Left ventricle myocardium inferior (tissue), 1 donor: ENCODE data around the gene LRRC8D. TPM values are rescaled to one million over a fixed set of nuclear protein-coding genes. Genes with fewer than 3 reads are reported as not detected.

Source experiments
- DNase-seq: peaks from one replicate; pipeline ENCODE4 v3.0.0-alpha.2; 2020
- H3K27ac ChIP-seq: fragments of 200-600 bp; replicated peaks from 2 replicates; pipeline ENCODE4 v1.8.0; 2021
- H3K27me3 ChIP-seq: fragments of 200-600 bp; 2 replicates; pipeline ENCODE4 v1.8.0; 2021; ENCODE audit warnings: low read depth
- H3K36me3 ChIP-seq: fragments of 200-600 bp; 2 replicates; pipeline ENCODE4 v1.8.0; 2021
- H3K4me1 ChIP-seq: fragments of 200-600 bp; 2 replicates; pipeline ENCODE4 v1.8.0; 2021
- H3K4me3 ChIP-seq: fragments of 200-600 bp; 2 replicates; pipeline ENCODE4 v1.8.0; 2021; ENCODE audit warnings: mild to moderate bottlenecking, moderate library complexity
- H3K9me3 ChIP-seq: fragments of 200-600 bp; replicated peaks from 2 replicates; pipeline ENCODE4 v1.8.0; 2021
- intact Hi-C: fragments of 100-400 bp; cut with micrococcal nuclease; formaldehyde crosslinking; loops from one replicate; pipeline ENCODE4 v1.11.0; 2022
- total RNA-seq: library from RNA; stranded (reverse); fragmentation: NEBNext Ultra II Directional; extraction: Animal tissue kit (Norgen Biotek cat#: 25700); gene quantifications from one replicate; pipeline ENCODE4 v1.2.1, GENCODE V29; 2021
- TF ChIP-seq, protein P1 (sequence below): fragments of 200-600 bp; IDR thresholded peaks from 2 replicates; pipeline ENCODE4 v1.8.0; 2021; ENCODE audit warnings: antibody characterized with exemption, mild to moderate bottlenecking, borderline replicate concordance
- donor health status: DM: no; HTN: yes; CAD: no; lungs with severe emphysema.

Gene LRRC8D
- total RNA-seq, 1 donor from 2014 or later: 6.4 TPM

DNA sequence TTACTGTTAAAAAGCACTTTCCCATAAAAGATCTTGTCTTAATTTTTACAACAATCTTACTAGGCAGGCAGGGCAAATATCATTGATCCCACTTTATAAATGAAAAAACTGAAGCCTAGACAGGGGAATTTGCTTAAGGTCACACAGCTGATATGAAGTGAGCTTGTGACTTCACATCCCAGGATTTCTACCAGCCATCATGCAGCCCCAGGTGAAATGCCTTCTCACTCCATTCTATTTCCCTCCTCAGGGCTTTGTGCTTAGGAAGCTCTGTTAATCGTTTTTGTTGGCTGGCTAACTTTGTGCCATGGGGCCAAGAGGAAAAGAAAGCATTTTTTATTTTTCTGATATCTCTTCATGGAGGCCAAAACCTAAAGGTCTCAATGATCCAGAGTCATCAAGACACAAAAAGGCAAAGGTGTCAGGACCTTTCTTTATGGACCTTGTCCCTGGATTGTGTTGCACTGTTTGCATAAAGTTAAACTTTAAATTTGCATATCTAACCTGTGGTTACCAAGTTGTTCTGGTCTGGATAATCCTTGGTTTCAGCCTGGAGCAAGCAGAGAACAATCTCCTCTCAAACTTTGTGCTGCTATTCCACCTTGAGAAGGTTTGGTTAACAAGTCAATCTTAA lies 129.3 kb downstream of the LRRC8D start:
- Histone ChIP-seq H3K36me3 (no peaks in the 10 kb centered on the region), H3K9me3 (no peaks in the 10 kb centered on the region), H3K27me3 (no peaks in the 10 kb centered on the region), H3K4me3 (no peak overlapping the region), H3K4me1 (peaks cover 4% of the 10 kb centered on the region), H3K27ac (no peak overlapping the region)
- DNase-seq: no peak
- intact Hi-C loops: no loop called here
- TF ChIP-seq, protein P1, sequence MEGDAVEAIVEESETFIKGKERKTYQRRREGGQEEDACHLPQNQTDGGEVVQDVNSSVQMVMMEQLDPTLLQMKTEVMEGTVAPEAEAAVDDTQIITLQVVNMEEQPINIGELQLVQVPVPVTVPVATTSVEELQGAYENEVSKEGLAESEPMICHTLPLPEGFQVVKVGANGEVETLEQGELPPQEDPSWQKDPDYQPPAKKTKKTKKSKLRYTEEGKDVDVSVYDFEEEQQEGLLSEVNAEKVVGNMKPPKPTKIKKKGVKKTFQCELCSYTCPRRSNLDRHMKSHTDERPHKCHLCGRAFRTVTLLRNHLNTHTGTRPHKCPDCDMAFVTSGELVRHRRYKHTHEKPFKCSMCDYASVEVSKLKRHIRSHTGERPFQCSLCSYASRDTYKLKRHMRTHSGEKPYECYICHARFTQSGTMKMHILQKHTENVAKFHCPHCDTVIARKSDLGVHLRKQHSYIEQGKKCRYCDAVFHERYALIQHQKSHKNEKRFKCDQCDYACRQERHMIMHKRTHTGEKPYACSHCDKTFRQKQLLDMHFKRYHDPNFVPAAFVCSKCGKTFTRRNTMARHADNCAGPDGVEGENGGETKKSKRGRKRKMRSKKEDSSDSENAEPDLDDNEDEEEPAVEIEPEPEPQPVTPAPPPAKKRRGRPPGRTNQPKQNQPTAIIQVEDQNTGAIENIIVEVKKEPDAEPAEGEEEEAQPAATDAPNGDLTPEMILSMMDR: no peak

DNA sequence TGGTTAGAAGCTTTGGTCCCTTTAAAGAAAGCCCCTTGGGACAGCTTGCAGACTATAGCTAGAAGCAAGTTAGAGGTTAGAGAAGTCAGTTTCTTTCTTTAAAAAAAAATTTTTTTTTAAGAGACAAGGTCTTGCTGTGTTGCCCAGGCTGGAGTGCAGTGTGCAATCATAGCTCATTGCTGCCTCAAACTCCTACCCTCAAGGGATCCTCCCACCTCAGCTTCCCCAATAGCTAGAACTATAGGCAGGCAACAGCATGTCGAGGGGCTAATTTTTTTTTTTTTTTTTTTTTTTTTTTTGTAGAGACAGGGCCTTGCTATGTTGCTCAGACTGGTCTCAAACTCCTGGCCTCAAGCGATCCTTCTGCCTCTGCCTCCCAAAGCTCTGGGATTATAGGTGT lies 129.9 kb downstream of the LRRC8D start:
- no peaks in the 10 kb centered on the region for H3K27me3 ChIP-seq
- intact Hi-C loops: no loop called here
- no peak overlapping the region for H3K4me3 ChIP-seq
- TF ChIP-seq, protein P1: no peak
- H3K9me3 ChIP-seq: no peaks in the 10 kb centered on the region
- no peak for DNase-seq
- H3K27ac ChIP-seq: no peak overlapping the region
- no peaks in the 10 kb centered on the region for H3K36me3 ChIP-seq
- H3K4me1 ChIP-seq: peaks cover 4% of the 10 kb centered on the region

DNA sequence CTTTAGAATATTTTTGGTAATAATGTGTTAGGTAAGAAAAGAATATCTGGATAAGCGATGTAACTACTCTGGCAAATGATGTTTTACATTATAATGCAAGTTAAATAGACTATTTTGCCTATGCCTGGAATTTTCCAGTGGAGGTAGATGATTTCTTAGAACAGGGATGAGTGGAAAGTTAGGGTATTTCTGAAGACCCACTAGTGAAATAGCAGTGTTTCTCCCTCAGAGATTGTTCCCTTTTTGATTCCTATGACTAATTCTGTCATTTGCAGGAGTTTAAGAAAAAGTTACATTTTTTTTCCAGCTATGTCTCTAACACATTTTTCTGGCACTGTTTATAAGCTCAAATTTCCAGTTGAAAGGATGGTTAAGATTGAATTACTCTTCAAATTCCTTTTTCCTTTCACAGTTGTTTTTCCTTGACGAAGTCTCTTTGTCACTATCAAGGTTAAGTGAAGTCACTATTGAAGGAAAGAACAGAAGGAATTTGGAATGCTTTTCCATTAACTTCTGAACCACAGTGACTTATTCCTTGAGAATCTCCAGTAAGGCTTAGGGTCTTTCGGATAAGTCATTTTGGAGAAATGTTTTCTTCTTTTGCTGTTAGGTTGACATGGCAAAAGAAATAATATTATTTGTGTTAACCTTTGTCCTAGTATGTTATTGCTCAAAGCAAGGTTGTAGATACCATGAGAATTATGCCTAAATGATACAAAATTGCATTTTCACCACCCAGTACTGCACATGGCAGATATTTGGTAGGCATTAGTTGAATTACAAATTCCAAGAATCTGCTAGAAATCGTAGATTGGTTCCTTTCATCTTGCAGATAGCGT lies 131.2 kb downstream of the LRRC8D start:
- TF ChIP-seq, protein P1: no peak
- peaks cover 4% of the 10 kb centered on the region for H3K4me1 ChIP-seq
- intact Hi-C loops: no loop called here

DNA sequence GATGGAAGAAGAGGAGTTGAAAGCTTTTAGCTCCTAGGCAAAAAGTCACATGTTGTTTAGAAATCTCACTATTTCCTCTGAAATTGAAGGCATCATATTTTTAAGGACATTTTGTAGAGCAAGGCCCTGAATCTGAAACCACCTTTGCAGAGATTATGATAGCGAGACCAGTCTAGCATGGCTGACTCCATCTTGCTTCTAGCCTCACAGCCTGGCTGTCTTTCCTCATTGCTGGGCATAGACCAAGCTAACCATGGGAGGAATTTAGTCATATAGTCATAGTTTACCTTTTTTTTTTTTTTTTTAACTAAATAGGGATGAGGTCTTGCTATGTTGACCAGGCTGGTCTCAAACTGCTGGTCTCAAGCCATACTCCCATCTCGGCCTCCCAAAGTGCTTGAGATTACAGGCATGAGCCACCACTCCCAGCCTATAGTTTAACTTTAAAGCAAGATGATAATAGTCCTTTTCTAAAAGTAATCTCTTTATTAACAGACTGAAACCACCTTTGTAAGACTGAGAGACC lies 131.8 kb downstream of the LRRC8D start:
- intact Hi-C loops: no loop called here

More for the DNA sequence above, 131.2 kb downstream of the LRRC8D start:
- no peaks in the 10 kb centered on the region for H3K9me3 ChIP-seq
- H3K27me3 ChIP-seq: no peaks in the 10 kb centered on the region
- no peak overlapping the region for H3K27ac ChIP-seq
- DNase-seq: no peak
- no peak overlapping the region for H3K4me3 ChIP-seq
- no peaks in the 10 kb centered on the region for H3K36me3 ChIP-seq

DNA sequence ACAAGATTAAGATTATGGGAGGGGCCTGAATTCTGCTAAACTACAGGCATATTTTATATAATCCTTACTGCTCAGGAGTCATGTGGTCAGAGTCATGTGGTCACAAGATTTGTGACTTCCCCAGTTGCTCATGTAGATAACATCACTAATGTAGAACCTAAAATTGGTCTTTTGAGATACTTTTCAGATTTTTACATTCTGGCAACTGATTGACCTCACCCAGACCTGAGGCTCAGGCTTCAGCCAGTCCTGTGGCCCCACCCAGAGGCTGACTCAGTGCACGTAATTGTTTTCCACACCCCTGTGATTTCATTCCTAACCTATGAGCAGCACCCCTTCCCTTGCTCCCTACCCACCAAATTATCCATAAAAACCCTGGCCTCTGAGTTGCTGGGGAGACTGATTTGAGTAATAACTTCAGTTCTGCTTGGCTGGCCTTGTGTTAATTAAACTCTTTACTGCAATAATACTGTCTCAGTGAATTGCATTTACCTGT lies 132.3 kb downstream of the LRRC8D start:
- Histone ChIP-seq H3K4me1 (peaks cover 4% of the 10 kb centered on the region), H3K36me3 (no peaks in the 10 kb centered on the region), H3K9me3 (no peaks in the 10 kb centered on the region), H3K27ac (no peak overlapping the region), H3K27me3 (no peaks in the 10 kb centered on the region), H3K4me3 (no peak overlapping the region)
- TF ChIP-seq, protein P1: peak; percentile 52
- intact Hi-C loops: no loop called here
- DNase-seq: no peak

More for the DNA sequence above, 131.8 kb downstream of the LRRC8D start:
- Histone ChIP-seq H3K36me3 (no peaks in the 10 kb centered on the region), H3K4me1 (peaks cover 4% of the 10 kb centered on the region), H3K9me3 (no peaks in the 10 kb centered on the region), H3K27me3 (no peaks in the 10 kb centered on the region), H3K27ac (no peak overlapping the region), H3K4me3 (no peak overlapping the region)
- no peak for DNase-seq
- TF ChIP-seq, protein P1: no peak
